Mammary microvascular endothelial cell (primary cell): ENCODE results near the gene BLOC1S3. TPM values are rescaled to one million over a fixed set of nuclear protein-coding genes. Genes with fewer than 3 reads are reported as not detected.

Experiments
- total RNA-seq: library from RNA; depleted of rRNA; stranded (reverse); fragments of >200 nt; gene quantifications from 2 replicates; pipeline ENCODE4 v1.2.3, GENCODE V29; 2015

Gene BLOC1S3, protein sequence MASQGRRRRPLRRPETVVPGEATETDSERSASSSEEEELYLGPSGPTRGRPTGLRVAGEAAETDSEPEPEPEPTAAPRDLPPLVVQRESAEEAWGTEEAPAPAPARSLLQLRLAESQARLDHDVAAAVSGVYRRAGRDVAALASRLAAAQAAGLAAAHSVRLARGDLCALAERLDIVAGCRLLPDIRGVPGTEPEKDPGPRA
- total RNA-seq: 4.3 and 9.6 TPM in 2 replicates

DNA sequence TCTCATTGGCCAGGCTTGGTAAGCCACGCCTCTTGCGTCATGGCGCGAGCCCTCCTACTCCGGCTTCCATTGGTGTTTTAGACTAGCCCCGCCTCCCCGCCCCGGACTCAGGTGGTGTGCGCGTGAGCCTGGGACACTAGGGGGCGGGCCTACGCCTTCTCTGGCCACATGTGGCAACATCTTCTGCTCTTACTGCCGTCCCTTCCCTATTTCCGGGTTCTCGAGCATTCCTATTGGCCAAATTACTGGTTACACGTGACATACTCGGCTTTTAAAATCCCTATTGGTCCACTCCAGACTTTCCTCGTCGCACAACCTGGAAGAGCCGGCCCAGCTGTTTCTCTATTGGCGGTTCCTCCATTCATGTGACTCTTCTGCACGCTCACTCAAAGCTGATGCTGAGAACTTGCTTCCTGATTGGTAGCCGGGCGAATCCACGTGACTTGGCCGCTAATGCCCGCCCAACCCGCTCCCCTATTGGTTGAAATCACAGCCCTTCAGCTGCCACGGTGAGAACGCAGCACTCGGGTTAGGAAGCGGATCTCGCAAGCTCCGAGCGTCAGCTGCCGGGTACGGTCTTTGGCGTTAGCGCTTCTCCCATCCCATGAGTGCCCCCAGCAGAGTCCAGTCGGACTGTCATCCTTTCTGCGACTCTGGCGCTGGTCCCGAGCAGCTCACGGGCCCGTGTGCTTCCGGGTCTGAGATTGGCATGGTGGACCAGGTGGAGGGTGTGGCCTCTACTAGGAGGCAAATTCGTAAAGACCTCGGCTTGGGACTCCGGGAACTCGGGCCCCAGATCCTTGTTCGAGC, at the start of gene BLOC1S3:
TSS of gene BLOC1S3 (plus strand) at position 523 of the 810 bp plus-strand sequence. CDS start 513 bp downstream, outside the sequence.

DNA sequence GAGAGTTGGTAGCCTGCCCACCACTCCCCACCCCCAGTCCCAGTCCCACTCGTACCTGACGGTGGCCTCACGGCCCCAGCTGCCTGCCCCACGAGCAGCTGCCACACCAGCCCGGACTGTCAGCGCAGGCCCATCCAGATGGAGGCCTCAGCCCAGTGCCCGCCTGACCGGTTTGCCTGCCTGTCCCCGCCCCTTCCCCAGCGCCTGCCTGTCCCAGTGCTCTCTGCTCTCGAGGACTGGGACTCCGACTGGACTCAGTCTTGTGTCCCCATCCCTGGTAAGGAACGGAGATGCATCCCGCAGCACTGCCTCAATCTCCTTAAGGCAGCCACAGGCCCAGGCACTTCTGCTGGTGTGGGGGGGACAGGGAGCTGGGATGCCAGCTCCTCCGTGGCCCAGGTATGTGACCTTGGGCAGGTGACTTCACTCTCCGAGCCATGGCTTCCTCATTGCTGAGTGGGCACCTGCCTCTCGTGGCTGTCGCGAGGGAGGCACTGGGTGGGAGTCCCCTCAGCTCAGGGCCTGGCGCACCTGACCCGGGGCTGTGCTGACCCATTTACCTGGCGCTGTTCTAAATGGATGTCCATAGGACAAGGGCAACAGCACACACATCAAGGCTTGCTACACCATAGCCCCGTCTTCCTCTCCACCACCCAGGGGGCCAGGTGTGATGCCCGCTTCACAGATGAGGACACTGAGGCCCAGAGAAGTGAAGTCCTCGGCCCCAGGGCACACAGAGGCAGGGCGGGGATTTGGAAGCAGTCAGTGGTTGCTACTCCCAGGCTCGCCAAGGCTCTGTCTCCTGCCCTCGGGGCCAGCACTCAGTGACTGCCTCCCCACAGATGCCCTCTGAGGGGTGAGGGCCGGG, 17.5 kb upstream of the BLOC1S3 start, which contains the start of gene NKPD1:
TSS of gene NKPD1 (minus strand) at position 113 of the 868 bp plus-strand sequence. CDS start 832 bp downstream, outside the sequence.

DNA sequence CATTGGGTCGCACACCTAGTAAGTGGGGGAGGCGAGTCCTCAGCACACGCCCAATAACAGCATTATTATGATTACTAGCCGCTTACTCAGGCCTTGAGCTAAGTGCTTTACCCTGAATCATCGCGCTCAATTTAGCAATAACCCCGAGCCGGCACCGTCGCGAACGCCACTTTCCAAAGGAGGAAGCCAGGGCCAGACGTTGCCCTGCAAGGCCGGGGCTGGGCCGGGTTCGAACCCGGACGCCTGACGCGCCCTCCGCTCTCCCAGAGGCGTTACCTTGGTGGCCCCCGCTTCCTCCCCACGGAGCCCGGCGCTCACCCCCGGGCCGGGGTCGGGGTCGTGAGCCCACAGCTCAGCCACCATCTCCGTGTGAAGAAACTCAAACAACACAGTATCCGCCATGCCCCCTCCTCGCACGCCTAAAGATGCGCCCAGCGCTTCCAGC, 745 bp upstream of the BLOC1S3 start, which contains the start of gene TRAPPC6A:
TSS of gene TRAPPC6A (minus strand) at position 421 of the 445 bp plus-strand sequence. CDS start at position 402, 19 bp downstream.

Other genes with a start within 250 kb of the BLOC1S3 start
- gene APOC4, start 236.5 kb upstream of the BLOC1S3 start, total RNA-seq: not detected in 2 replicates
- not detected in 2 replicates for gene APOC2, start 232.7 kb upstream of the BLOC1S3 start, total RNA-seq
- gene CLPTM1, start 223.4 kb upstream of the BLOC1S3 start, total RNA-seq: 58.2 and 60.5 TPM in 2 replicates
- 19.4 and 26.3 TPM in 2 replicates for gene RELB, start 177.3 kb upstream of the BLOC1S3 start, total RNA-seq
- 37.9 and 50.6 TPM in 2 replicates for gene CLASRP, start 139.7 kb upstream of the BLOC1S3 start, total RNA-seq
- 0.54 and 1.2 TPM in 2 replicates for gene ZNF296, start 102.3 kb upstream of the BLOC1S3 start, total RNA-seq
- 61.6 and 68.9 TPM in 2 replicates for gene GEMIN7, start 99.5 kb upstream of the BLOC1S3 start, total RNA-seq
- 30.6 and 32.1 TPM in 2 replicates for gene PPP1R37, start 85.6 kb upstream of the BLOC1S3 start, total RNA-seq
- gene NKPD1, start 17.8 kb upstream of the BLOC1S3 start, total RNA-seq: 0.05 TPM in 1 of 2 replicates, not detected in the other
- 7.7 and 15.8 TPM in 2 replicates for gene TRAPPC6A, start 547 bp upstream of the BLOC1S3 start, total RNA-seq
- gene EXOC3L2, start 66.6 kb downstream of the BLOC1S3 start, total RNA-seq: 1.9 and 2.6 TPM in 2 replicates
- 10.0 and 18.8 TPM in 2 replicates for gene MARK4, start 72.5 kb downstream of the BLOC1S3 start, total RNA-seq
- not detected in 2 replicates for gene CKM, start 144.1 kb downstream of the BLOC1S3 start, total RNA-seq
- gene KLC3, start 162.0 kb downstream of the BLOC1S3 start, total RNA-seq: not detected in 2 replicates
- 44.8 and 56.5 TPM in 2 replicates for gene ERCC2, start 191.8 kb downstream of the BLOC1S3 start, total RNA-seq
- 20.8 and 24.6 TPM in 2 replicates for gene PPP1R13L, start 226.3 kb downstream of the BLOC1S3 start, total RNA-seq
- 22.1 and 25.8 TPM in 2 replicates for gene POLR1G, start 227.9 kb downstream of the BLOC1S3 start, total RNA-seq
- gene ERCC1, start 245.1 kb downstream of the BLOC1S3 start, total RNA-seq: 89.7 and 103 TPM in 2 replicates